Gastroesophageal sphincter (tissue), 3 donors: ENCODE measurements around the gene RAP1GAP.

Experiments used
- CTCF ChIP-seq, 4 experiments: fragments of 200-600 bp in 2 of 4; fragments of 450-650 bp in 2 of 4; sonication (generic) in 1 of 4; IDR thresholded peaks; one replicate each; pipeline ENCODE4 v1.5.1; 2017 to 2019; ENCODE audit warnings: antibody characterized with exemption in 4 of 4, mild to moderate bottlenecking in 2 of 4, moderate library complexity in 2 of 4
- EP300 ChIP-seq: sonication (generic); formaldehyde crosslinking; IDR thresholded peaks from one replicate; pipeline ENCODE4 v1.6.1; 2017; ENCODE audit warnings: antibody characterized with exemption, mild to moderate bottlenecking
- POLR2A ChIP-seq, 2 donors: fragments of 450-650 bp; IDR thresholded peaks; one replicate each; pipeline ENCODE4 v1.6.1; 2017; ENCODE audit warnings: antibody characterized with exemption in 2 of 2, mild to moderate bottlenecking in 2 of 2, moderate library complexity in 1 of 2
- POLR2AphosphoS5 ChIP-seq: sonication (generic); formaldehyde crosslinking; IDR thresholded peaks from one replicate; pipeline ENCODE4 v1.6.1; 2017; ENCODE audit warnings: antibody characterized with exemption

DNA sequence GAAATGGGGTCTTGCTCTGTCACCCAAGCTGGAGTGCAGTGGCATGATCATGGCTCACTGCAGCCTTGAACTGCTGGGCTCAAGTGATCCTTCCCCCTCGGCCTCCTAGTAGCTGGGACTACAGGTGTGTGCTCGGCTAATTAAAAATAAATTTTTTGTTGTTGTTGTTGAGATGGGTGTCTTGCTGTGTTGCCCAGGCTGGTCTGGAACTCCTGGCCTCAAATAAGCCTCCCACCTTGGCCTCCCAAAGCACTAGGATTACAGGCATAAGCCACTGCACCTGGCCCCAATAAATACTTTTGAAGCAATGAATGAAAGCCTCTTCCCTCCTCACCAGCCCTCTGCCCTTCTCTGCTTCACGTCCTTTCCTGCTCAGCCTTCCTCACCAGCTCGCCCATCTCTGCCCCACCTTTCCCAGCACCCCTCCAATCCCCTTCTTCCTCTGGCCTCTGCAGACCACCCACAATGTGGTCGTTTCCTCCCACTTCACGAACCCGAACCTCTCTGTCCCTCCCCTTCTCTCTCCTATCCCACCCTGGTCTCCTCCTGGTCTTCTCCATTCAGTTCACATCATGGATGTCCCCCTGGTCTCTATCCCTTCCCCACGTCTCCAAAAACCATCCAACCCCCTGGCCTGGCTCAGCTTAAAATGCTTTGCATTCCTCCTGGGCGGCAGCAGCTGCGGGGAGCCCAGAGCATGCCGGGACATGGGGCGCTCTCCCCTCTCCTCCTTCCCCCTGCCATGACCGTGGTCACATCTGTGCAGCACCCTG, 38.4 kb downstream of the RAP1GAP start:
- TF ChIP-seq CTCF (IDR thresholded peaks at IDR 0.05) (no peak), EP300 (no peak), POLR2A (IDR thresholded peaks at IDR 0.05) (no peak), POLR2AphosphoS5 (no peak)
